HG02852 (cell line): ENCODE results near the gene TMED7.

Source experiments
- ATAC-seq: cut with Tn5 transposase; IDR thresholded peaks from one replicate; pipeline ENCODE4 v1.9.1; 2021; ENCODE audit warnings: mild to moderate bottlenecking, moderate library complexity; ENCODE audit not compliant: unreplicated experiment

TMED7 gene

DNA sequence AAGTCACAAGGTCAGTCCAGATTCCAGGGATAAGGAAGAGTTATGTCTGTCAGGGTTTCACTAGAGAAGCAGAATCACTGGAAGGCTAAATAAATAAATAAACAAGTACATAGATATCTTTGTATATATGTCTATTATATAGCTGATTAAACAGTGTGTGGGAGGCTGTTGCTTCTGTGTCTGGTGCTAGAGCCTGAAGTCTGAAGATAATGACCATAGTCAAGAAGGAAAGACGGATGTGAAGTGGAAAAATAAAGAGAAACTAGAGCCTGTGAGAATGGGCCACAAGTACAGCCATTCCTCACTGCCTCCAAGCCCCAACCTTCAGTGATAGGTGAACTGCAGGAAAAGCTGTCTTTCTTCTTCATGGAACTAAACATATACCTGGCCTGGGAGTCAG, 4.1 kb upstream of the TMED7 start:
- no peak for ATAC-seq

DNA sequence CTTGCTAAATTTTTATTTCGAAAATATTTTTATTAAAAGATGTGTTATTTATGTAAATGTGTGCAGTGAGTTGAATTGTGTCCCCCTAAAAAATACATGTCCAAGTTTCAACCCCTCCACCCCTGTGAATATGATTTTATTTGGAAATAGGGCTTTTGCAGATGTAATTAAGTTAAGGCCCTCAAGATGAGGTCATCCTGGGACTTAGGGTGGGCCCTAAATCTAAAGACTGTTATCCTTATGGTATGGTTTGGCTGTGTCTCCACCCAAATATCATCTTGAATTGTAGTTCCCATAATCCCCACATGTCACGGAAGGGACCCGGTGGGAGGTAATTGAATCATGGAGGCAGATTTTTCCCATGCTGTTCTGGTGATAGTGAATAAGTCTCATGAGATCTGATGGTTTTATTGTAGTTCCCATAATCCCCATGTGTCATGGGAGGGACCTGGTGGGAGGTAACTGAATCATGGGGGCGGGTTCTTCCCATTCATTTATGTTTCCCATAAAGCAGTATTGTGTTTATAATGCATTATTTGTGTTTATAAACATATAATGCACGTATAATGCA, 1.5 kb upstream of the TMED7 start:
- ATAC-seq = no peak

DNA sequence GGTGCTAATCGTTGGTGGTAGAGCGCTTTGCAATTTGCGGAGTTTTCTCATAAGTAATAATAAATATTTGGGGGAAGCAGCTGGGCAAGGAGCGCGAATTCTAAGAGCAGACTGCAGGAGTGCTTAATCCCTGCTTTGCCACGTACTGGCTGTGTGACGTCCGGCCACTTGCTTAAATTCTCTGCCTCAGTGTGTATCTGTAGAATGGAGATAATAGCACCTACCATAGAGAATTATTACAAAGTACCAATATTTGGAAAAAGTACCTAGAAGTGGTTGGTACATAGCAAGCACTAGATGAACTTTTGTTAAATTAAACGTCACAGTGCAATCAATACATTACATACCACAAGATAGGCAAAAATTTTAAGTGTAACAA, 598 bp upstream of the TMED7 start:
- ATAC-seq = peak; percentile 28

DNA sequence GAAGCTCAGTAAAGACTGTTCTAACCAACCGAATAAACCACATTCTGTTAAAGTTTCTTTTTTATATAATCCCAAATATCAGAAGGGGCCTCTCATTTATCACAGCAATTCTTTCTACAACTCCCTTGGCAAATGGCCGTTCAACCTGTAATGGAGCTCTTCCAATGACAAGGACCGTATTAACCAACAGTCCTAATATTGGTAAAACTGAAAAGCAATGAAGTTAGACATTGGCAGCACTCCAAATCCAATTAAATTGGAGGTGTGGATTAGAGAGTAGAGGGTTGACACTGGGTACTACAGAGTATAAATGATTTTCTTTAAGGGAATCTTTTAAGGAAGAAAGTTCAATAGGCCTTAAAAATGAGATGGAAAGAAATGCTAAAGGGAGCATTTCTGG, 842 bp downstream of the TMED7 start:
- no peak for ATAC-seq

DNA sequence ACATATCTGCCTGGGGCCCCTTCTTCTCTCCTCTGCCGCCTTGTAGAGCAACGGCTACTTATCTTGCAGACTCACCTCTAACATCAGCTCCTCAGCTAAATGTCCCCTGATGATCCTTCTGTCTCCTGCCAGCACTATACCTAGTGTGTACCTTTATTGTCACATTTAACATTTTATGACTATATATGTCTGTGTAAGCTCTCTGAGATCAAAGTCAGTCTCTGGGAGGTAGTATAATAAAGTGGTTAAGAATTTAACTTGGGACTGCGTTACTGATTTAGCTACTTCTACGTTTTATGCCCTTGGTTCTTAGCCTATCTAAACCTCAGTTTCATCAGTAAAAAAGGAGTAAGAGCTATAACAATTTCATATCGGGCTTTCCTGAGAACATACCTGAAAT, 2.2 kb downstream of the TMED7 start:
- ATAC-seq = no peak

DNA sequence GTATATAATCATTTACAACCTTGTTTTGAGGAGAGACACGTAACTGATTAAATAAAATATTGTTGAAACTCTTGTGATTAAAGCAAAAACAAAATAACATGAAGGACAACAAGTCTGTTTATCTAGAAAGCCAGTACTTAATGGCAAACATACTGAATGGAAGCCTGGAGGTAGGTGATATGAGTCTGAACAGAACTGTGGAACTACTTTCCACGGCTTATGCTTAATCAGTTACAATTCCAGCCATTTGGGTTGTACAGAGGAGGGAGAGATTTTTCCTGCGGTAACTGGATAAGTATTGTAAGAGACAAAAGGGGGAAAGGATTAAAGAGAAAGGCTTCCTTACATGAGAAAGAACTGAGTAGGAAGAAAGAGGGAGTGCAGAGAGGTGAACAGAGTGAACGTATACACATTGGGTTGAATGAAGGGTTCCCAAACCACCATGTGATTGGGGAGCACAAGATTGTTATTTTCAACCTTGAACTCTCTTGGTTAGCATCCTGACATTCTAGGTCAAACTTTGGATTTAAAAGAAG, 4.4 kb downstream of the TMED7 start:
- ATAC-seq = no peak

DNA sequence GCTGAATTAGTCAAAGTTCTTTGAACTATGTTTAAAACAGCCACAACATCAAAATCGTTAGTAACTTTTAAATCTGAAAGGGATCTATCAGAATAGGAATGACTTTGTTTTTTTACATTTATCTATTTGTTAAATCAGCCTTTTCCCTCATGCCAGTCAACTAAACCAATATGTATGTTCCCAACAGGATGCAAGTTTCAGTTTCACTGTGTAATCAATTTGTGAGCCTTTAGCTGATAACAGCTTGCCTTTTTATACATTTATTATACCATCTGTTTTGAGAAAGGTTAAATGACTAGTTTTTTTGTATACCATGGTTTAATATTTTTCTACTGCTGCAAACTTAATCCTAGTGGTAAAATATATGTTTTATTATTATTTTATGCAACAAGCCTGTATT, 8.9 kb downstream of the TMED7 start:
- ATAC-seq = no peak

DNA sequence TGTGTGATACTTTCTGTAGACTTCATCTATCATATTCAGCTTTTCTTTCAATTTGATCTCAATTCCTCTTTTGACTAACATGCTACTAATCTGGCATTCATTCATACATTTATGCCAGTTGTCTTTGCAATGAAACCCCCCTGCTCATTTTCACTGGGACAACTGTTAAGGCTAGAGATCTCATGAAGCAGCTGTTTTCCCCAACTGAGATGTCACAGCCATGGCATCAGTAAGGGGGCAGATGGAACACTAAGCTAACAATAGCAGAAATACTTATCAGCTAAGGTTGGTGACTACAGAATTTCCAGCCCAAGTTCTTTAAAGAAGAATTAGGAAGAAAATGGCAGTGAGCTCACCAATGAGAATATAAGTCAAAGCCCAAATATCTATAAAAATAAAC, 9.4 kb downstream of the TMED7 start:
- ATAC-seq = no peak

DNA sequence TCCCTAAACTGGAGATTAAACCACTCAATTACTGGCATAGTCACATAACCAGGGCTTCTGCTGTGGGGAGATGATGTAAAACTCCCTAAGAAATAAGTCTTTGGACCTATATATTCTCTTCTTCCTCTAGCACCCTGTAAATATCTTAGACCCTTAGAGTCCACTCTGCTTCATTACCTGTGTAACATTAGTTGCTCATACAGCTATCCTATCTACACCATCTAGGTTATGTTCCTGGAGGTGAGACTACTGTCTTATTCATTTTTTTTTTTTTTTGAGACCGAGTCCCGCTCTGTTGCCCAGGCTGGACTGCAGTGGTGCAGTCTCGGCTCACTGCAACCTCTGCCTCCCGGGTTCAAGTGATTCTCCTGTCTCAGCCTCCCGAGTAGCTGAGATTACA, 14.0 kb downstream of the TMED7 start:
- no peak for ATAC-seq

DNA sequence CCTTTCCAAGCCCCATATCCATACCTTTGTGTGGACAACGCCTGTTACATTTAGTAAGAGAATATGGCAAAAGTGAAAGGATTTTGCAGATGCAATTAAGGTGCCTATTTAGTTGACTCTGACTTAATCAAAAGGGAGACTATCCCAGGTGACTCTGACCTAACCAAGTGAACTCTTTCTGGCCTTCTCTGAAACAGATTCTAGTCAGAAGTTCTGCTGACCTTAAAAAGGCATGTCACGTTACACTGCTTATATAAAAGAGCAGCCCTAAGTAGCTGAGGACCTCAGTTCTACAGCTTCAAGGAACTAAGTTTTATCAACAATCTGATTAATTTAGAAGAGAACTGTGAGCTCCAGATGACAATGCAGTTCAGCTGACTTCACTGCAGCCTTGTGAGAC, 17.9 kb downstream of the TMED7 start:
- ATAC-seq = no peak

DNA sequence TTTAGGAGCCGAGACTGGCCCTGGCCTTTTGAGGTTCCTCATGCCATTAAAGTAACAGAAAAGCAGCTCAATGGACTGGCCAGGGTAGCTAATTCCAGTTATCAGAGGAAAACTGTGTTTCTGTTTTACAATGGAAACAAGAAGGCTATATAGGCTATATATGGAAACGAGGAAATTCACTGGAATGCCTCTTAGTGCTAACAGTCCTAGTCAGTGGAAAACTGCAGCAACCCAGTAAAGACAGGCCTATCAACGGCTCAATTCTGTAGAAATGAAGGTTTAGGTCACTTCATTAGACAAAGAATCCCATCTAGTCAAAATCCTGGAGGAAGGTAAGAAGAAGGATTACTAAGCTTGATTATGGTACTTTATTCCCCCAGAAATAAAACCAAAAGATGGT, 20.4 kb downstream of the TMED7 start:
- ATAC-seq = no peak

DNA sequence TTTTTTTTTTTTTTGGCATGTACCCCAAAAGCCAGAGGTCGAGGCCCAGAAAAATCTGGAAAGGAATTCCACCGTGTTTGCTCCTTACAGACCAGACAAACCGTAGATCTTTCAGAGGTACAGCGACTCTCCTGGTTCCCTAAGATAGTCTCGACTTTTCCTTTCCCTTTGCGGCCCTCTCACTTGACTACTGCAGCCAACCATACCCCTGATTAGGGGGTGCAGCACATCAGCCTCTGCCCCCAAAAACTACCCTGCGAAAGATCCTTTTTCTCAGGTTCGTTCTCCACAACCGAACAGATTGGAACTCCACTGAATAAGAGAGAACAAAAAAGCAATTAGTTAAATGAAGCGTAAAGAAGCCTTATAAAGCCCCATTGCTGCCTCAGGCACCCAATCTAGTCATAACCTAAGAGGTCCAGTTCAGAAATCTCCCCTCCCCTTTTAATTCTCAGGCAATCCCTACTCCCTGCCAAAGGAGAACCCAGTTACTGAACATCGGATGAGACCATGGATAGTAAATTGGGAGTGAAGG, 23.2 kb downstream of the TMED7 start:
- peak; percentile 5 for ATAC-seq

DNA sequence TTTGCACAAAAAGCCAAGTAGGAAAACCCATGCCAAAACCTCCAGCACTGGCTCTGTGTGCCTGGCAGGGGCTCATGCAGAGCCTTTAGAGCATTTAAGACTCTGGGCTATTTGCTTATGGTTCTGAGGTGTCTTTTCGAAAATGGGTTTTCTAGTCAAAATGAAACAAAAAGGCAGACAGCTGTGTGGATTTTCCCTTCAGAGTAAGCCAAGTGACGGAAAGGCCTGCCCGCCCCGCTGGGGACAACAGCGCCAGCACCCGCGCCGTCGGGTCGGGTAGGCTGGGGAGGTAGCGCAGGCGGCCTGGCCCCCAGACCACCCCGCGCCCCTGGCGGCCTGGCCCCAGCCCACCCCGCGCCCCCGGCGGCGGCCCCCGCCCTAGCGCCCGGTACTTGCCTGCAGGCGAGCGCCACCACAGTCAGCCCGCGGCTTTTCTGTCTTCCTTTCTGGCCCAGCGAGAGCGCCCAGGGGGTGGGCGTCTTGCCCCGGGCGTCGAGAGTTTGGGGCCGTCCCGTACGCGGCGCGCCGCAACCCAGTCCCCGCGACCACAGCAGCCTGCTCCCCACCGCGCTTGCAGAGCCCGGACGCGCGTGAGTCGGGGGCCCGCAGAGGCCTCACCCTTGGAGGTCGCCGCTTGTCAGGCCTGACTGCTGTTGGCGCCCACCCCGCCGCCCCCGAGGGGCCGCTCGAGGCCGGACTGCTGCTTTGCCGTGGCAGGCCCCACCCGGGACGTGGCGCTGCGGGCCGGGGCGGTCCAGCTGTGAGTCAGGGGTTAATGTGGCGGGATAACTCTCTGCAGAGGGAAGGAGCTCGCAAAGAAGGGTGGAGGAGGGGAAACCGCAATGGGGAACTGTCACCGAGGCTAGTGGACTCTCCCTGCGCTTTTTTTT, 23.9 kb downstream of the TMED7 start, which contains the start of gene TICAM2:
Gene TICAM2, minus strand, starts transcription at position 779 of the 890 bp plus-strand sequence. CDS start 21,223 bp downstream, outside the sequence.
- peak; percentile 76 for ATAC-seq

DNA sequence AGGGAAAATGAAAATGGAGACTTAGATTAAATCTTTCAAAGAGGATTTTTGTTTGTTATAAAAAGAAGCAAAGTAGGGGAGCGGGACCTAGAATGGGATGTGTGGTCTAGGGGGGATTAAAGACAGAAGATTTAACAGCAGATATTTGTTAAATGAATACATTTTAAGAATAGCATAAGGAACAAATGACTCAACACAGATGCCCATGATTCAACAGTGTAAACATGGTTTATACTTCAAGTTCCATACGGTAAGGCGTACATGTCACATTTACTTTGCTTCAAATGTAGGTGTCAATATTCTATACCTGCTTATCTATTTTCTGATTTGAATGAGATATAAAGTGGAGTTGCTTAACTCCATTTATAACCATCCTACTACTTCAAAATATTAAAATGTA, 25.1 kb downstream of the TMED7 start:
- no peak for ATAC-seq

DNA sequence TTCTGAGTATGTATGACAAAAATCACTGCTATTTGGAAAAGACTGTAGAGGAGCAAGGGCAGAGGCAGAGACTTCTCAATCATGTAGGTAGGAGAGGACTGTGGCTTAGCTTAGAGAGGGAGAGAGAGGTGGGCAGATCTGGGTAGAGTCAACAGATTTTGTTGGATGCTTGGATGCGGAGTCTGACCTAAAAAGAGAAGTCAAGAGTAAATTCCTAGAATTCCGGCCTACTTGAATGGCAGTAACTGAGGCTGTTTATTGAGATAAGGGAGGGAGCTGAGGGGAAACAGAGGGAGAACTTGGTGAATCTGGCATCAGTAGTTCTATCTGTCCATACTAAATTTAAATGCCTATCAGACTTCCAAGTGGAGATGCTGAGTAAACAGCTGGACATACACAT, 25.9 kb downstream of the TMED7 start:
- ATAC-seq = no peak

DNA sequence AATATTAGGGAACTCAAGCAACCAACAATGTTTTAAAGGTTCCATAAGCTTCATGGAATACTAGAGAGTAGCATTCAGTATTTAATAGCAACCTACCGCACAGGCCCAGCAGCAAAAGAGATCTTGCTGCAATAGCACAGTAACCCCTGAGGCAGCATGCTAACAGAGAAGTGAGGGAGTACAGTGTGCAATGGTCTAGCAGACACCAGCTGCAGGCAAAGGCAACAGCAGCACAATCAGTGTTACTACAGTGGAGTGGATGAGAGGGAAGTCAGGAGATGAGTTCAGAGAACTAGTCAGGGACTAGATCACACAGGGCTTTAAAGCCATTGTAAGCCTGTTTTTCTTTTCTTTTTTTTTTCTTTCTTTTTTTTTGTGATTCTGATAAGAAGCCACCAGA, 26.3 kb downstream of the TMED7 start:
- ATAC-seq = peak; percentile 44

DNA sequence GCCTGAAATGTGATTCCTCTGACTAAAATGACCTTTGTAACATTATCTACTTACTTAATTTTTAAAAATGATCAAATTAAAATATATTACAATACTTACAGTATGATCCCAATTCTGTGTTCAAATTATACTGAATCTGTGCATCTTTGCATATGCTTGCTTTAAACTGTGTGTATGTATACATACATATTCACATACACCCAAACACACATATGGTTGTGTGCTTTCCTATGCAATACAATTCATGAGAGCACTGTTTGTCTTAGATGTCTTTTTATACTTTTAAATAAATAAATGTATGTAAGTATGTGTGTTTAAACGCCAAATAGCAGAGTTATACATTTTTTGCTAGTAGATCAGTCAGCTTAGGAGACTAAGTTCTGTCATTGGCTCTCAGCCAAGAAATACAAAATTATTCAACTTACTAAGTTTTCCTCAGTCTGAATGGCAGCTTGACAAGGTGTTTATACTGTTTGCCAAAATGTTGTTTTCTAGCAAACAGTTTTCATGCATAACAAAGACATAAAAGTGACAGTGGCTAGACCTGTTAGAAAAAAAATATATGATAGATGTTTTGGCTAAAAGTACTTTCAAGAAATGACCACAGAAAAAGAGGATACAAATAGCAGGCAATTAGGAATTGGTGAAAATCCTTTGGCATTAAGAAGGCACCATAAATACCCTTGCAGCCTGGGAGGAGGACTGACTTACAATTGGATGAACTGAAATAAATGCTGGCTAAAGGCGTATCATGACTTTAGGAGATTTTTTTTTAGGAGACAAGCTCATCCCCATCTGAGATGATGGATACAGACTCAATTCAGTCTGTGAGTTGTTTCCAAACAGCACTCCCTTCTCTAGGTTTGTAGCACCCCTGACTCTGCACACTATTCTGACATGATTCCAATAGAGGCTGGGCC, 31.4 kb downstream of the TMED7 start:
- ATAC-seq = no peak

DNA sequence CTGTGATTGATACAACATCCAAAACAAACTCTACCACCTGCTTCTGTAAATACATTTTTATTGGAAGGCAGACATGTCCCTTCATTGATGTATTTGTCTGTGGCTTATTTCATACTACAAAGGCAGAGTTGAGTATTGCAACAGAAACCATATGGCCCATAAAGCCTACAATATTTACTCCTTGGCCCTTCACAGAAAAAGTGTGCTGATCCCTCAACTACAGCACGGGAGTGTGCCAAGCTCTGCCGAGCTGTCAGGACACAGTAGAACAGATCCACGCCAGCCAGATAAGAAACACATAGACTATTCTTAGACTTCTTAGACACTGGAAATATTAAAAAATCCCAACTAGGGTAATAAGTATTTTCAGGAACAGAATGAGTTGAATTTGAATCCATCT, 36.8 kb downstream of the TMED7 start:
- no peak for ATAC-seq

DNA sequence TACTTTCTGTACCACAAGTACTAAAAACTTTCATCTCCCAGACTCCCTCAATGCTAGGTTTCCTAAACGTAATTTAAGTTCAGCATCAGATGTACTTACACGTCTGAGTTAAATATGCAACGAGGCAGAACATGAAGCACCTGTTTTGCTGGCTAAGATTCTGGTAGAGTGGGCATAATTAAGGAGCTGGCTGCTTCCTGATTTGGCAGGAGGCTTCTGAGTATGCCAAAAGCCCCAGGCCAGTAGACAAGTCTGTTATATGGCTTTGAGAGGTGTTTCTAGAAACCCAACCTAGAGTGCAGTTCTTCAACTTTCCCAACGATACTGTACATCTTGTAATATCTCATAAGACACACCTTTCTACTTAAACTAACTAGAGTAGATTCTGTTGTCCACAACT, 37.2 kb downstream of the TMED7 start:
- no peak for ATAC-seq

DNA sequence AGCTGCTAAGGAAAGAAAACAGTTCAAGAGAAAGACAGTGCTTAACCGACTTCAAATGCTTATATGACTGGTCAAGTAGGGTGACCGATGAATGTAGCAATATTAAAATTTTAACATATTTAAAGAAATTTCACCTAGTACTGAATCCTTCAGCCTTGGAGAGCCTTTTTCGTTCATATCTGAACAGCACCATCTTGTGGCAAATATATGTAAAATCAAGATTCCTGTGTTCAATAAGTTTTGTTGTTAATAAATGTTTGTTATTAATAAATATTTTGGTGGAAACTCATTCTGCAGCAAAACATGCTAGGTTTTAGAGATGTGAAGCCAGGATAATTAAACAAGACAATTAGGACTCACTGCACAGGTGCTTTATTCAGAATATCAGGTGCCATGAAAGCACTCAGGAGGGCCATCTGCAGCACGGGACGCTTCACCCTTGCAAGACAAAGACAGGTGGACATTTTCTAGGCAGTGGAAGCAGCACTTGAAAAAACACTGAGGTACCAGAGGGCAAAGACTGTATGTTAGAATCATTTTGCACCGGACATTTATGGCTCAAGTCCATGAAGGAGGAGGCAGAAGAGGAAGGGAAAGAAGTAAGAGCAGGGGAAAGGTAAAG, 39.2 kb downstream of the TMED7 start:
- no peak for ATAC-seq

DNA sequence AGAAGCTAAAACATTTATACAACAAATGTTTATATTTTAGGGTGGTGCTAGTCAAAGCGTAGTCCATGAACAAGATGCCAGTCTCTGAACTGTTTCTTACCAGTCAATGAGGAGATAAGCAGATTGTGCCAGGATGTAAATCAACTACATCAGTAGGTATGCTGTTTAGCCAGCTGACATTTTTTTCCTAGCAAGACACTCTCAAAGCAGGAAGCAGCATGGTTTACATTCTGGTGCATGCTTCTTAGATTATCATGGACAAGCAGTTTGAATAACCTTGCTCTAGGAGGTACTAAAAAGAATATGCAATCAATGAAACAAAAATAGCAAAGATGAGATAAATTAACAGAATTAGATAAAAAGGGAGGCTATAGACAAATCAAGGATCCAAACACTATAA, 40.6 kb downstream of the TMED7 start:
- ATAC-seq = no peak
